ENCODE data around the gene UTP20.
"Not testable (repeated sequence)": the region's sequence is repeated elsewhere in the genome, so short reads cannot be mapped to it uniquely, and the experiment has no call there.

UTP20 gene

DNA sequence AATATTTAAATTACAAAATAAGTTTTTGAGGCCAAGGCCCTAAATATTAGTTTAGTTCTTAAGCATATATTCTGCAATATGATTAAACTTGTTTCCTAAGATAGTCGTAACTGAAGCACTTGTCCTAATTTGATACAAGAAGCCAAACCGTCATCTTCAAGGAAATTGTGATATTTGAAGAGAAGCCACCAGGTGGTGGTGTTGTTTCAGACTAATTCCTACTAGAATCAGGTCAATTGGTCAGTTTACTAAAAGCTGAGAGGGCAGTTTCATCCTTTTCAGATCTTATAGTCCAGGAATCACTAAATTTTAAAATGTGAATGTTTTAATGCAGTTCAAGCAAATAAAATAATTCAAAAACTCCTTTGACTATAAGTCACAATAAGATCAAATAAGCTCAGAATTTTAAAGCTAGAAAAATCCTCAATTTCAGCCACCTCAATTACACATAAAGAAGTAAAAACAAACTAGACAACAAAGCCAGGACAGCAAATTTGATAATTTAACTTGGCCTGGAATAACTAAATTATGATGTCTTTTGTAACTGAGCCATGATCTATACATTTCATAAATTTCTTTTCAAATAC, 134.7 kb downstream of the UTP20 start:
- TF ChIP-seq, protein P1, sequence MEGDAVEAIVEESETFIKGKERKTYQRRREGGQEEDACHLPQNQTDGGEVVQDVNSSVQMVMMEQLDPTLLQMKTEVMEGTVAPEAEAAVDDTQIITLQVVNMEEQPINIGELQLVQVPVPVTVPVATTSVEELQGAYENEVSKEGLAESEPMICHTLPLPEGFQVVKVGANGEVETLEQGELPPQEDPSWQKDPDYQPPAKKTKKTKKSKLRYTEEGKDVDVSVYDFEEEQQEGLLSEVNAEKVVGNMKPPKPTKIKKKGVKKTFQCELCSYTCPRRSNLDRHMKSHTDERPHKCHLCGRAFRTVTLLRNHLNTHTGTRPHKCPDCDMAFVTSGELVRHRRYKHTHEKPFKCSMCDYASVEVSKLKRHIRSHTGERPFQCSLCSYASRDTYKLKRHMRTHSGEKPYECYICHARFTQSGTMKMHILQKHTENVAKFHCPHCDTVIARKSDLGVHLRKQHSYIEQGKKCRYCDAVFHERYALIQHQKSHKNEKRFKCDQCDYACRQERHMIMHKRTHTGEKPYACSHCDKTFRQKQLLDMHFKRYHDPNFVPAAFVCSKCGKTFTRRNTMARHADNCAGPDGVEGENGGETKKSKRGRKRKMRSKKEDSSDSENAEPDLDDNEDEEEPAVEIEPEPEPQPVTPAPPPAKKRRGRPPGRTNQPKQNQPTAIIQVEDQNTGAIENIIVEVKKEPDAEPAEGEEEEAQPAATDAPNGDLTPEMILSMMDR (IDR thresholded peaks at IDR 0.05; ENCODE audit: low read depth, low read length, missing control alignments): peak; percentile 40
- peak; percentile 56 for DNase-seq (ENCODE audit: extremely low read depth, low read depth)
- H3K4me3 ChIP-seq (replicated peaks; ENCODE audit: low read depth, low read length): no peak overlapping the region

DNA sequence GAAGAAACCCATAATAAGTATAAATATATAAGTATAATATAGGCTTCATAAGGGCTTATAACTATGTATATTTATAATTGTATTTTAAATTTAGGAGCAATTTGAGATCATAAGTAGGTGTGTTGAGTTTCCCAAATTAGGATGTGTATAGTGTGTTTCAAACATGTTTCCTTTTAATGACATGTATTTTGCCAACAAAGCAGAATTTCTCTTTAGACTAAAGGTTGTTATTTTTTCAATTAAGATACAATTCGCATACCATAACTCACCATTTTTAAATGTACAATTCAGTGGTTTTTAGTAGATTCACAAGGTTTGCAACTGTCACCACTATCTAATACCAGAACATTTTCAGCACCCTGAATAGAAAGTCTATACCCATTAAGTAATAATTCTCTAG, 135.3 kb downstream of the UTP20 start:
- TF ChIP-seq, protein P1 (IDR thresholded peaks at IDR 0.05; ENCODE audit: low read depth, low read length, missing control alignments): no peak

DNA sequence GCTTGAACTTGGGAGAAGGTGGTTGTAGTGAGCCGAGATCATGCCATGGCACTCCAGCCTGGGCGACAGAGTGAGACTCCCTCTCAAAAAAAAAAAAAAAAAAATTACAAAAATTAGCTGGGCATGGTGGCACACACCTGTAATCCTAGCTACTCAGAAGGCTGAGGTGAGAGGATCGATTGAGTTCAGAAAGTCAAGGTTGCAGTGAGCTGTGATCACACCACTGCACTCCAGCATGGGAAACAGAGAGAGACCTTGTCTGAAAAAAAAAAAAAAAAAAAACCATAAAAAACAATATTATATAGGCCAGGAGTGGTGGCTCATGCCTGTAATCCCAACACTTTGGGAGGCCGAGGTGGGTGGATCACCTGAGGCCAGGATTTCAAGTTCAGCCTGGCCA, 142.2 kb downstream of the UTP20 start:
- DNase-seq (ENCODE audit: extremely low read depth, low read depth); H3K4me3 ChIP-seq (replicated peaks; ENCODE audit: low read depth, low read length): not testable (repeated sequence)

More for the DNA sequence above, 135.3 kb downstream of the UTP20 start:
- H3K4me3 ChIP-seq (replicated peaks; ENCODE audit: low read depth, low read length): no peak overlapping the region
- no peak for DNase-seq (ENCODE audit: extremely low read depth, low read depth)

DNA sequence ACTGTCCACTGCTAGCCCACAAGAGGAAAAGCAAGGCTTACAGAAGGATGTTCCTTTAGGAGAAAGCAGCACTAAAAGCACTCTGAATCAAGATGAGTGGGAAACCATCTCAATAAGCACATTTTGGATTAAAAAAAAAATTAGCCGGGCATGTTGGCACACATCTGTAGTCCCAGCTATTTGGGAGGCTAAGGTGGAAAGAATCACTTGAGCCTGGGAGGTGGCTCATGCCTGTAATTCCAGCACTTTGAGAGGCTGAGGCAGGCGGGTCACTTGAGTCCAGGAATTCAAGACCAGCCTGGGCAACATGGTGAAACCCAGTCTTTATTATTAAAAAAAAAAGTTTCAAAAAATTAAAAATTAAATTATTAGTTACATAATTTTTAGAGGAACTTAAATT, 144.7 kb downstream of the UTP20 start:
- DNase-seq (ENCODE audit: extremely low read depth, low read depth): no peak
- TF ChIP-seq, protein P1 (IDR thresholded peaks at IDR 0.05; ENCODE audit: low read depth, low read length, missing control alignments): no peak
- H3K4me3 ChIP-seq (replicated peaks; ENCODE audit: low read depth, low read length): no peak overlapping the region

DNA sequence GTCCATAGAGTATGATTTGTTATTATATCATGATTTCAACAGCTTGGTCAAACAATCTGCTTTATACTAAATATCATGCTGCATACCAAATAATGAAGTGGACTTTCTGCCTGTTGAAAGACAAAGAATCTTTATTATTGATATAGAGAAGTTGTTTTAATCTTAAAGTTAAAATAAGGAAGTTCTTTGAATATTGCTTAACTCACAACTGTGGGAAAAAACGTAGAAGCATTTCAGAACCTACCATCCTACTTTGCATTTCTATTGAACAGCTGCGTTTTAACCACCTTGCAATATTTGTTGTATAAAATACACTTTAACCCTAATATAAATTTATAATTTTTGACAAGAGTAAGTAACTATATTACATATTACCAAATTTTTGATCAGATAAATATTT, 150.6 kb downstream of the UTP20 start:
- no peak for DNase-seq (ENCODE audit: extremely low read depth, low read depth)
- H3K4me3 ChIP-seq (replicated peaks; ENCODE audit: low read depth, low read length): no peak overlapping the region
- TF ChIP-seq, protein P1 (IDR thresholded peaks at IDR 0.05; ENCODE audit: low read depth, low read length, missing control alignments): no peak

DNA sequence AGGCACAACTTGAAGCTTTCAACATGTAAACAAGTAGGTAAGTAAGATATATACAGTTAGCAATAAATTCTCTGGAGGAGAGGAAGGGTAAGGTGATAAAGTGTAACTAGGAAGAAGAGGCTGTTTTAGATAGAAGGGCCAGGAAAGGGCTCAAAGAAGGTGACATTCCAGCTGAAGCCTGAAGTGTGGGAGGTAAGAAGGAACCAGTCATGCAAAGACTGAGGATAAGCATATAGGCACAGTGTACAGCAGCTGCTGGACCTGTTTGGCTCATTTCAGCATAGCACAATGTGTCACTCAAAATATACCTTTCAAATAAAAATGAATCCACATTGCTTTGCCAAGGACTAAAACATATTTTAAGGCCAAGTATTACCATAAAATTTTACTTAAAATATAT, 156.2 kb downstream of the UTP20 start:
- TF ChIP-seq, protein P1 (IDR thresholded peaks at IDR 0.05; ENCODE audit: low read depth, low read length, missing control alignments): no peak
- DNase-seq (ENCODE audit: extremely low read depth, low read depth): no peak
- no peak overlapping the region for H3K4me3 ChIP-seq (replicated peaks; ENCODE audit: low read depth, low read length)

All from HFF-Myc (cell line).